ENCODE results near the gene LPP. TPM values are rescaled to one million over a fixed set of nuclear protein-coding genes. Genes with fewer than 3 reads are reported as not detected.

Gene LPP
- total RNA-seq, 4 donors from 2014 or later, result 183 to 293 (median 242) TPM

DNA sequence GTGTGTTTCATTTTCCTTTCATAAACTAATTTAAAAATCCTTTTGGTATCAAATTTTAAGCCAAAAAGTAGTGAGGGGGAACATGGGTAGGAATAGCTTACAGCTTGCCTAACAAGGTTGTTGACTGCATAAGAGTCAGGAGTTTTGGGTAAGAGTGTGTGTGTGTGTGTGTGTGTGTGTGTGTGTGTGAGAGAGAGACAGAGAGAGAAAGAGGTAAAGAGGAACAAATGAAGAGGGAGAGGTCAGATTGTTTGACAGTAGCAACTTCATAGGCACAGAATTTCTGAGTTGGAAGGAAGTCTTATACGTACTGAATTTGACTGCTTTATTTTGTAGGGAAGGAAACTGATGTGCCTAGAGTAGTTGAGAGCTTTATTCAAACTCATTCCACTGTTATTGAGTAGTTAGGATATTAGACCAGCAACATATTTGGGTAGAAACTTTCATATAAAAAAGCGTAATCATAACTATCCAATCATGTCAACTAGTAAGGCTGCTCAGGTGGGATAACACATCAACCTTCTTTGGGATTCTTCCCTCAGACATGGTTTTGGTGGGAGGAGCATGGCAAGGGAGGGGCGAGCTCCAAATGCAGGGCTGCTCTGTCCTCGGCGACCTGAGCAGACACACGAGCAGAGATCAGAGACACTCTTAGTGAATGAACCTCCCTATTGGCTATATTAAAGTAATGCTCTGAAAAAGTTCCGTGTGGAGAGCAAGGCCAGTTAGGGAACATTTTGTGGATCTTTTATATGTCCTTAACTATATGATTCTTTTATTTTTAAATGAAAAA is 86.4 kb downstream of the LPP start:
- H3K27me3 ChIP-seq, result no peaks in the 10 kb centered on the region
- DNase-seq (ENCODE audit: low spot score in 2 of 2), result no peak
- H3K4me3 ChIP-seq, result no peak overlapping the region
- H3K4me1 ChIP-seq, result peaks cover 0 to 81% (median 23%) of the 10 kb centered on the region in 4 donors
- no peak for TF ChIP-seq EP300 (IDR thresholded peaks at IDR 0.05)
- no peak for TF ChIP-seq POLR2A (IDR thresholded peaks at IDR 0.05)
- TF ChIP-seq, protein P1, sequence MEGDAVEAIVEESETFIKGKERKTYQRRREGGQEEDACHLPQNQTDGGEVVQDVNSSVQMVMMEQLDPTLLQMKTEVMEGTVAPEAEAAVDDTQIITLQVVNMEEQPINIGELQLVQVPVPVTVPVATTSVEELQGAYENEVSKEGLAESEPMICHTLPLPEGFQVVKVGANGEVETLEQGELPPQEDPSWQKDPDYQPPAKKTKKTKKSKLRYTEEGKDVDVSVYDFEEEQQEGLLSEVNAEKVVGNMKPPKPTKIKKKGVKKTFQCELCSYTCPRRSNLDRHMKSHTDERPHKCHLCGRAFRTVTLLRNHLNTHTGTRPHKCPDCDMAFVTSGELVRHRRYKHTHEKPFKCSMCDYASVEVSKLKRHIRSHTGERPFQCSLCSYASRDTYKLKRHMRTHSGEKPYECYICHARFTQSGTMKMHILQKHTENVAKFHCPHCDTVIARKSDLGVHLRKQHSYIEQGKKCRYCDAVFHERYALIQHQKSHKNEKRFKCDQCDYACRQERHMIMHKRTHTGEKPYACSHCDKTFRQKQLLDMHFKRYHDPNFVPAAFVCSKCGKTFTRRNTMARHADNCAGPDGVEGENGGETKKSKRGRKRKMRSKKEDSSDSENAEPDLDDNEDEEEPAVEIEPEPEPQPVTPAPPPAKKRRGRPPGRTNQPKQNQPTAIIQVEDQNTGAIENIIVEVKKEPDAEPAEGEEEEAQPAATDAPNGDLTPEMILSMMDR (IDR thresholded peaks at IDR 0.05), result no peak
- no peaks in the 10 kb centered on the region for H3K36me3 ChIP-seq
- WGBS, 2 donors, result 78 to 85% methylated on average over 7 of the region's 7 CpGs
- H3K27ac ChIP-seq, result peak overlapping the region in 2 of 4 donors; percentile 69 to 84
- H3K9me3 ChIP-seq, result no peaks in the 10 kb centered on the region

DNA sequence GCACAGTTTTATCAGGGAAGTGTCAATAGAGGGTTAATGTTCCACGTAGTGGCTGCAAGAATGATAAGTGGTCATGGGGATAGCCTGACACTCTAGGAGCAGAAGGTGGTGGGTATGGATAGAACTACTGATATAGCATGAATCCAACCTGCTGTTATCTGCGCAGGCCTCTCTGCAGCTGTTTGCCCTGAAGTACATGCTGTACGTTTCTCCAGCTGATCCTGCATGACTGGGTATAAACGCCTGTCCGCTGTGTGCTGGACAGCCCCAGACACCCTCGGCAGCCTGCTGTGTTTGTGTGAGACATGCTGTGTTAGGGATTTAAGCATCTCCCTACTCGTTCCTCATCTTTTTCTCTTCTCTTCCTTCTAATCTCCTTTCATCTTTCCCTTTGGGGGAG is 87.1 kb downstream of the LPP start:
- H3K9me3 ChIP-seq, result no peaks in the 10 kb centered on the region
- no peaks in the 10 kb centered on the region for H3K27me3 ChIP-seq
- no peaks in the 10 kb centered on the region for H3K36me3 ChIP-seq
- no peak overlapping the region for H3K4me3 ChIP-seq
- 46 to 54% methylated on average over 7 of the region's 7 CpGs for WGBS, 2 donors
- TF ChIP-seq POLR2A (IDR thresholded peaks at IDR 0.05) (peak in 1 of 2 donors; percentile 35), EP300 (IDR thresholded peaks at IDR 0.05) (peak in 1 of 2 donors; percentile 67)
- TF ChIP-seq, protein P1 (IDR thresholded peaks at IDR 0.05), result no peak
- no peak for DNase-seq (ENCODE audit: low spot score in 2 of 2)
- H3K27ac ChIP-seq, result peak overlapping the region in 2 of 4 donors; percentile 69 to 84
- H3K4me1 ChIP-seq, result peaks cover 0 to 83% (median 23%) of the 10 kb centered on the region in 4 donors

DNA sequence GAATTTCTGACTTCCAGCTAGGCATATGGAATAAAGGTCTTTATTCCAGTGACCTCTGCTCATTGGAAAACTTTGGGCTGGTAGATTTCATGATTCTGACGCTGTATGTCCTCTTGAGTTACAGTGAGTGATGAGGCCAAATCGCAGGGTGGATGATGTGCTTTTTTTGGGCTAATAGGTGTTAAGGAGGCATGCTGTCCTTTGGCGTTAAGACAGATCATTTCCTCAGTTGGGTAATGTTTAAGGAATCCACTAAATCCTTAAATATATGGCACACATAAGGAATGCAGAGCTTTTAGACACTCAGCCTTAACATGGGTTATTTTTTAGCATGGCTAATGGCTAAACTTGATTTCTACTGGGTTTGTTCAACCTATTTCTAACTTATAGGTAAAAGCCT is 87.9 kb downstream of the LPP start:
- Histone ChIP-seq H3K27me3 (no peaks in the 10 kb centered on the region), H3K36me3 (no peaks in the 10 kb centered on the region), H3K27ac (peak overlapping the region; percentile 2 to 84 (median 56)), H3K9me3 (no peaks in the 10 kb centered on the region), H3K4me1 (peaks cover 0 to 83% (median 23%) of the 10 kb centered on the region in 4 donors), H3K4me3 (no peak overlapping the region)
- WGBS, 2 donors, result 85 to 89% methylated on average over 3 of the region's 3 CpGs
- DNase-seq (ENCODE audit: low spot score in 2 of 2), result no peak
- TF ChIP-seq, protein P1 (IDR thresholded peaks at IDR 0.05), result no peak
- TF ChIP-seq POLR2A (IDR thresholded peaks at IDR 0.05) (no peak), EP300 (IDR thresholded peaks at IDR 0.05) (no peak)

DNA sequence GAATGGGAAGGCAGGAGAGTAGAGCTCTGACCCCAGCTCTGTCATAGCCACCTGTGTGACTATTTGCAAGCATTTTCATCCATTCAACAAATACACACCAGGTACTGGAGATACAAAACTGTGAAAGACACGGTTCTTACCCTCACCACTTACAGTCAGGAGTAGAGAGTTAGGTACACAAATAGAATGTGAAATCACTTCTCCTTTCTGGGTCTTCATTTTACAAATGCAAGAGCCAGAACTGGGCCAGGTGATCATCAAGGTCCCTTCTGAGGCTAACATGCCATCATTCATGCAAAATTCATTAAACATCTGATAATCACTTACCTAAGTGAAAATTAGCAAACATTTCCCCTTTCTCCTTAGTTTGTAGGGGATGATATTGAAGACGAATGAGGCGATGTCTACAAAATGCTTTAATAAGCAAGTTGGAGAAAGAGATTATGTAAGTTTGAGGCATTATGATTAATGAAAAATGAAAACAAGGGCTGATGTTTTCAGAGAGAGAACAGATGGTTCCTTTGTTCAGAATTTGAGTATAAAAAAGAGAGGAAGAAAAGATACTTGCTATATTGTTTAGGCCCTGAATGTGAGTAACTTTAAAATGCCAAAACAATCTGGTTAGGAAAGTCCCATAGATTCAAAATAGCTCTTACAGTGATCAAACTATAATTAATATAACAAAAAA is 88.6 kb downstream of the LPP start:
- H3K4me3 ChIP-seq, result no peak overlapping the region
- peak overlapping the region; percentile 3 to 84 (median 56) for H3K27ac ChIP-seq

More for the DNA sequence above, 88.6 kb downstream of the LPP start:
- TF ChIP-seq EP300 (IDR thresholded peaks at IDR 0.05), result peak; percentile 17 to 20
- TF ChIP-seq, protein P1 (IDR thresholded peaks at IDR 0.05), result no peak
- no peak for DNase-seq (ENCODE audit: low spot score in 2 of 2)
- Histone ChIP-seq H3K9me3 (no peaks in the 10 kb centered on the region), H3K27me3 (no peaks in the 10 kb centered on the region), H3K36me3 (no peaks in the 10 kb centered on the region), H3K4me1 (peaks cover 0 to 77% (median 23%) of the 10 kb centered on the region in 4 donors)
- 43 to 53% methylated on average over 3 of the region's 3 CpGs for WGBS, 2 donors

Measured in tibial nerve (tissue), 4 donors.